HG03521 (cell line): ENCODE results near the gene NDUFS7.
"Not testable (repeated sequence)": the region's sequence is repeated elsewhere in the genome, so short reads cannot be mapped to it uniquely, and the experiment has no call there.

Experiments
- ATAC-seq: cut with Tn5 transposase; IDR thresholded peaks from one replicate; pipeline ENCODE4 v1.9.1; 2021; ENCODE audit warnings: mild to moderate bottlenecking, moderate library complexity; ENCODE audit not compliant: unreplicated experiment

The NDUFS7 gene

GRCh38 chr19:1429750-1430149, 46.0 kb downstream of the NDUFS7 start:
- ATAC-seq: no peak

DNA sequence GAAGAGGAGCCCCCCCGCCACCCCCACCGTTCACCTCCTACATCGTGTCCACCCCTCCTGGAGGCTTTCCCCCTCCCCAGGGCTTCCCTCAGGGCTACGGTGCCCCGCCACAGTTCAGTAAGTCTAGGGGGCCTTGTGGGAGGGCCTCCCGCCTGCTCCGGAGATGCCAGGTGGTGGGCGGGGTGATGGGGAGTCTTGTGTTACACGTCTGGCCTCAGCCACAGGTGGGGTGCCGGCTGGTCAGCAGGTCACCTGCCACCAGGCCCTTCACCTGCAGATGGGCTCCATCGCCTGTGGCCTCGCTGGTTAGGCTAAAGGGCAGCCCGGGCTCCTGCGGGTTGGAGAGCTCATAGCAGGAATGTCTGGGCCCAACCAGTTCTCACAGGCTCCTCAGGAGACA, 46.5 kb downstream of the NDUFS7 start:
- ATAC-seq: no peak

DNA sequence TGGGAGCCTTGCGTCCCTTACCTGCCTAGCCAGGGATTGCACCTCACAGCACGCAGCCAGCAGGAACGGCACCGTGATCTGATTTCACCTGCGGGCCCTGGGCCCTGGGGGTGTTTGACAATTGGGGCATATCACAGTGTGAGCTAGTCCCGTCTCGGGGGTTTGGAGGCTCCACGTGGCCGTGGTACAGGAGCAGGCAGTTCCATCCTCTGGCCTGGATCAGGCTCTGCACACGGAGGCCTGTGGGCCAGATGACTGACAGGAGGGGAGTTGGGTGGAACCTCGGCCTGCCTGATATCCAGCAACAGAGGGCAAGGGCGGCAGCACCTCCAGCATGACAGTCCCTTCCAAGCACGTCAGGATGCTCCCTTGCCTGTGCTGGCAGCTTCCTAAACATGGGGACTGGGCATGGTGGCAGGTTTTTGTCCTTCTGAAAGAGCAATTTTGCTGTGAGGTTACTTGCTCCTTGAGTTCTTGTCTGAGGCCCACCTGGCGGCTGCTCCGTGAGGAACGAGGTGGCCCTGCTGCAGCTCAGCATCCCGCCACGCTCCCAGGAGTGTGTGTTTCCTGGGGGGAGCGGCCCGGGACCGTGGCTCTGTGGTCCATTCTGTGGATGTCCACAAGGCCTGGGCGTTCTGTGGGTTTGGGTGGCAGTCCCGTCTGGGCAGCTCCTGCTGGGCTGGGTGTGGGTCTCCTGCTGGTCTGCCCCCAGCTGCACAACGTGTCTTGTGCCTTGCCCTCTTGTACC, 48.2 kb downstream of the NDUFS7 start:
- ATAC-seq: no peak

GRCh38 chr19:1432507-1432887, 48.8 kb downstream of the NDUFS7 start:
- ATAC-seq: no peak

DNA sequence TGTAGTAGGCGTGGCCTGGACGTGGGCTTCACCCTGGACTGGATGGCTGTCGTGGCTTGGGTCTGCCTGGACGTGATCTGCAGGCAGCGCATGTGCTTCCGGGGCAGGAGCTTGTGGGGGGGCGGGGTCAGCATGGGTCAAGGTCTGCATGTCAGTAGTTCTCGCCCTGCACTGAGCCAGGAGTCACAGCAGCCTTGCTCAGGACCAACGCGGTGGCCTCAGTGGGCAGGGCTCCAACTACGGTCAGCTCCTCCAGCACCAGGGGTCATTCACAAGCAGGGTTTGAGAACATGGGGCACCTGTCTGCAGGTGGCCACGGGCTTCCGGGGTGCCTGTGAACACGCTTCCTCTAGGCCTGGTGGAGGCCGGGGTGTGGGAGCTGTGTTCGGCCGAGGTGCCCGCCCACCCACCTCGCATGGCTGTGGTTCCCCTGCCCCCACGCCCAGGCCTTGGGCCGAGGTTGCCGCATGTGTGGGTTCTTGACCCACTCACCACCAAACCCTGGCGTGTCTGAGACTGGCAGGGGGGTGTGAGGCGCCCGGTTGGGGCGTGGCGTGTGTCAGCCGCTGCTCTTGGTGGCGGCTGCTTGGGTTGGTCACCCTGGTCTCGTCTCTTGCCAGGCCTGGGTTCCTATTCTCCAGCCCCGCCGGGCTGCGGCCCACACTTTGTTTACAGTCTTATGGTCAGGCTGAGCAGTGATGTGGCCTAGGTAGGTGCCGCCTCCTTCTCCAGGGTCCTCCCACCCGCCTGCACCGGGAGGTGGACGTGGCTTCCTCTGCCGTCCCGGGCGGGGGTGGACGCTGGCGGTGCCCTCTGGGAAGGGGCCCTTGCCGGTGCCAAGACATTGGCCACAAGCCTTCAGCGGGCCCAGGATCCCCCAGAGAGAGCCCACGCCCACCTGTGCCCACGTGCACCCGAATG, 49.7 kb downstream of the NDUFS7 start:
- no peak for ATAC-seq

DNA sequence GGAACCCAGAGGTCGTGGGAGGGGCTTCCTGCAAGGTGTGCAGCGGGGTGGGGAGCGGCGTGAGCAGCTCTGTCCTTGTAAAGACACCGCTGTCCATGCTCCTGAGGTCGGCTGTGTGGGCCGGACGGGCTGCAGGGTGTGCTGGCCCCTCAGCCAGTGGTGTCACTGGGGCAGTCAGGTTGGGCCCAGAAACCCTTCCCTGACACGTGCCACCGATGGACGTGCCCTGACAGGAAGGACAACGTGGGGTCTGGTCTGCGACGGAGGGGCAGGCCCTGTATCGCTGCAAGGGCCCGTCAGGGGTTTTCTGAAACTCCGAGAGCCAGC, 50.3 kb downstream of the NDUFS7 start:
- no peak for ATAC-seq

DNA sequence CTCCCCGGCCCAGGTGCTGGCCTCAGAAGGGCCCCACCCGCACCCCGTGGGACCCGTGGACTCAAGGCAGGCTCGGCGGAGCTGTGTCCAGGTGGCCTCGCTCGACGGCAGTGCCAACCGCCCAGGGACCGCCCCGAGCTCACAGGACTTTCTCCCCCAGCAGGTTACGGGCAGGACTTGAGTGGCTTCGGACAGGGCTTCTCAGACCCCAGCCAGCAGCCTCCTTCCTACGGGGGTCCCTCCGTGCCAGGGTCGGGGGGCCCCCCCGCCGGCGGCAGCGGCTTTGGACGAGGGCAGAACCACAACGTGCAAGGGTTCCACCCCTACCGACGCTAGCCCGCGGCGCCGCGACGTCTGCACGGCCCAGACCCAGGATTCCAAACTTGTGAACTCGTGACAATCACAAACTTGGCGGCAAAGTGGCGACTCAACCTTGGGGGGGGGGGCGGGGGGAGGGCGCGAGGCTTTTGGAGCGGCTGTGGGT, 50.9 kb downstream of the NDUFS7 start:
- ATAC-seq: no peak

GRCh38 chr19:1435378-1435989, 51.8 kb downstream of the NDUFS7 start:
- no peak for ATAC-seq

DNA sequence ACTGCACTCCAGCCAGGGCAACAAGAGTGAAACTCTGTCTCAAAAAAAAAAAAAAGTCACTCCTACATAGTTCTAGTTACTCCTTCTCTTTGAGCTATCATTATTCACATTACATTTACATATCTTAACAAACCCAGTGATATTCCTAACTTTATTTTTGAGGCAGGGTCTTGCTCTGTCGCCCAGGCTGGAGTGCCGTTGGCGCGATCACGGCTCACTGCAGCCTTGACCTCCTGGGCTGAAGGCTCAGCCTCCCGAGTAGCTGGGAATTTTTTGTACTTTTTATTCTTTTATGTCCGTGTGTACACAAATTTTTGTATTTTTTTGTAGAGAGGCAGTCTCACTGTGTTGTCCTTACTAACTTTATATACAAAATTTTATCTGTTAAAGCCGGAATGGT, 53.9 kb downstream of the NDUFS7 start:
- no peak for ATAC-seq

GRCh38 chr19:1438035-1438932, 54.6 kb downstream of the NDUFS7 start, which contains the start of gene RPS15:
Gene RPS15, plus strand, starts transcription at chr19:1438396. Its CDS starts 30 bp downstream, at chr19:1438426.
- ATAC-seq: peak; percentile 81

DNA sequence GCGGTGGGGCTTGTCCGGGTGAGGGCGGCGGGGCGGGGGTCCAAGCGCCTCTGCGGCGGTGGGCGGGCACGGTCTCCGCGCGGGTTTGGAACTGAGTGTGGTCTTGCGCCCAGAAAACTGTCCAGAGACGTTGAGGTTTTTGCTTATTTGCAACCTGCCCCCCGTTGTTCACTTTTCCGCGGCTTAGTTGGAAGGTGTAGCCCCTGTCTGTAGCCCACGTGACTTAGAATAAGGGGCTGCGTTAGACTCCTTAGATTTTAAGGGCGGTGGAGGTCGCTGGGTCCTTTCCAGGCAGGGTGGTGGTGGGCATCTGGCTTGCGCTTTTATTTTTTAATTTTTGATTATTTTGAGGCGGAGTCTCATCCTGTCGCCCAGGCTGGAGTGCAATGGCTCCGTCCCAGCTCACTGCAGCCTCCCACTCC, 55.2 kb downstream of the NDUFS7 start:
- ATAC-seq: no peak

DNA sequence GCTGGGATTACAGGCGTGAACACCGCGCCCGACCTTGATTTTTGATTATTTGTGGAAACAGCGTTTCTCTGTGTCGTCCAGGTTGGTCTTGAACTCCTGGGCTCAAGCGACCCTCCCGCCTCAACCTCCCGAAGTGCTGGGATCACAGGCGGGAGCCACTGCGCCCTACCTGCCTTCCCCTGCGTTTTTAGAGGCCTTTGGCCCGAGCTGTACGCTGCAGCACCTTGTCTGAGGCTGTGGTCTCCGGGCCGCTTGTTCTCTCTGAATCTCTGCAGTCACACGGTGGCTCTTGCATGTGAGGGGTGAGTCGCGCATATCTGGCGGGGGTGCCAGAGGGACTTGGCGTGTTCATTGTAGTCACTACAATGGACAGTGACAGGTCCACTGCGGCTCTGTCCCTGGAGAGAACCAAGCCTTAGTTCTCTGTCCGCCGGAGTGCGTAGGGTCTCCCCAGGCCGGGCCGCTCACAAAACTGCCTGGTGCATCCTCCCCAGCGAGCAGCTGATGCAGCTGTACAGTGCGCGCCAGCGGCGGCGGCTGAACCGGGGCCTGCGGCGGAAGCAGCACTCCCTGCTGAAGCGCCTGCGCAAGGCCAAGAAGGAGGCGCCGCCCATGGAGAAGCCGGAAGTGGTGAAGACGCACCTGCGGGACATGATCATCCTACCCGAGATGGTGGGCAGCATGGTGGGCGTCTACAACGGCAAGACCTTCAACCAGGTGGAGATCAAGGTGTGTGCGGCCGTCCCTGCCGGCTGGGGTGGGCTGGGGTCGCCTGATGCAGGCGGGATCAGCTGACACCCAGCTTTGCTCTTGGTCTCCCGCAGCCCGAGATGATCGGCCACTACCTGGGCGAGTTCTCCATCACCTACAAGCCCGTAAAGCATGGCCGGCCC, 56.1 kb downstream of the NDUFS7 start:
- ATAC-seq: not testable (repeated sequence)

GRCh38 chr19:1440418-1440801, 56.7 kb downstream of the NDUFS7 start:
- no peak for ATAC-seq

GRCh38 chr19:1441022-1441426, 57.3 kb downstream of the NDUFS7 start:
- ATAC-seq: no peak

DNA sequence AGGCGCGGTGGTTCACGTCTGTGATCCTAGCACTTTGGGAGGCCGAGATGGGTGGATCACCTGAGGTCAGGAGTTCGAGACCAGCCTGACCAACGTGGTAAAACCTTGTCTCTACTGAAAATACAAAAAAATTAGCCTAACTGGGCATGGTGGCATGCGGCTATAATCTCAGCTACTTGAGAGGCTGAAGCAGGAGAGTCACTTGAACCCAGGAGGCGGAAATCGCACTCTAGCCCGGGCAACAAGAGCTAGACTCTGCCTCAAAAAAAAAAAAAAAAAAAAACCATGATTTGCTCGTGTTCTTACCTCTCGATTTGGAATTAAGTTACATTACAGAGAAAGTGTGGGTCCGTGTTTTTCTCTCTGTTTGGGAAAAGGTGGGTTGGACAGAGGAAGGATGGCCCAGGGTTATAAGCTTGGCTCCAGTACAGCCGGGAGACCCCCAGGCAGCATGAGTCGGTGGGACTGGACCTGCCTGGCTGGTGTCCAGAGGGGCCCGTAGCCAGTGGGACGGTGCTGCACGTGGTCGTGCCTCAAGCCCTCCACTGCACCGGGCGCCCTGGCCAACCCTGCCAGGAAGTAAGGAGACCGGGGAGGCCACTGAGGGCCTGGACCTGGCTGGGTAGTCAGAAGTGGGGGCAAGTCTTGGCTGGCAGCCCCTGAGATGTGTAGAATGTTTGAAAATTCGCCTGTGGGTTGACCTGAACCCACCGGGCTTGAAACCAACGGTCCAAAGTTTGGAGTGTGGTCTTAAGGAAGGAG, 58.2 kb downstream of the NDUFS7 start:
- no peak for ATAC-seq
